Mammary epithelial cell (primary cell): Measurements from ENCODE around the gene PRPF39.

Experiments used
- EZH2 ChIP-seq: IDR thresholded peaks from 2 replicates; pipeline ENCODE4 v1.6.1; 2012; ENCODE audit warnings: low read length, inconsistent platforms, borderline replicate concordance
- TF ChIP-seq, protein P1 (sequence below), 2 donors: IDR thresholded peaks in 1 of 2; conservative IDR thresholded peaks in 1 of 2; 2 replicates each; pipeline ENCODE4 v1.5.1; 2011 to 2012; ENCODE audit warnings: inconsistent platforms in 2 of 2, low read length in 2 of 2, mild to moderate bottlenecking in 2 of 2, control low read depth in 1 of 2, low read depth in 1 of 2; ENCODE audit not compliant: insufficient read depth in 1 of 2; ENCODE audit errors: extremely low read depth in 1 of 2

DNA sequence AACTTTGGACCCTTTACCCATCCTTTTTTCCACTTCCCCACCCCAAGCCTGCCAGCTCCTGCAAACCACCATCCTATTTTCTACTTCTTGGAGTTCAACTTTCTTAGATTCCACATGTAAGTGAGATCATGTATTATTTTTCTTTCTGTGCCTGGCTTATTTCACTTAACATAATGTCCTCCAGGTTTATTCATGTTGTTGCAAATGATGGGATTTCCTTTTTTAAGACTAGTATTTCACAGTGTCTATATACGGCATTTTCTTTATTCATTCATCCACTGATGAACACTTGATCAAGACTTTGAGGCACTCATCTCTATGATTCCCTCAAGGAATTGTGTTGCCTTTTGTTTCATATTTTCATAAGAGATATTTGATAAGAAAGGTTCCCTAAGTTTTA, 5.6 kb upstream of the PRPF39 start:
- TF ChIP-seq, protein P1, sequence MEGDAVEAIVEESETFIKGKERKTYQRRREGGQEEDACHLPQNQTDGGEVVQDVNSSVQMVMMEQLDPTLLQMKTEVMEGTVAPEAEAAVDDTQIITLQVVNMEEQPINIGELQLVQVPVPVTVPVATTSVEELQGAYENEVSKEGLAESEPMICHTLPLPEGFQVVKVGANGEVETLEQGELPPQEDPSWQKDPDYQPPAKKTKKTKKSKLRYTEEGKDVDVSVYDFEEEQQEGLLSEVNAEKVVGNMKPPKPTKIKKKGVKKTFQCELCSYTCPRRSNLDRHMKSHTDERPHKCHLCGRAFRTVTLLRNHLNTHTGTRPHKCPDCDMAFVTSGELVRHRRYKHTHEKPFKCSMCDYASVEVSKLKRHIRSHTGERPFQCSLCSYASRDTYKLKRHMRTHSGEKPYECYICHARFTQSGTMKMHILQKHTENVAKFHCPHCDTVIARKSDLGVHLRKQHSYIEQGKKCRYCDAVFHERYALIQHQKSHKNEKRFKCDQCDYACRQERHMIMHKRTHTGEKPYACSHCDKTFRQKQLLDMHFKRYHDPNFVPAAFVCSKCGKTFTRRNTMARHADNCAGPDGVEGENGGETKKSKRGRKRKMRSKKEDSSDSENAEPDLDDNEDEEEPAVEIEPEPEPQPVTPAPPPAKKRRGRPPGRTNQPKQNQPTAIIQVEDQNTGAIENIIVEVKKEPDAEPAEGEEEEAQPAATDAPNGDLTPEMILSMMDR (conservative IDR thresholded peaks at IDR 0.05 in 1 of 2, IDR thresholded peaks at IDR 0.05 in 1 of 2; ENCODE audit: extremely low read depth in 1 of 2, insufficient read depth in 1 of 2, low read depth in 1 of 2, low read length in 2 of 2): no peak
- TF ChIP-seq EZH2: no peak
